ENCODE measurements around the gene MAGED2.
"Not testable (repeated sequence)": the region's sequence is repeated elsewhere in the genome, so short reads cannot be mapped to it uniquely, and the experiment has no call there.

MAGED2 gene

GRCh38 chrX:54841184-54841874 lies 33.8 kb downstream of the MAGED2 start:
- H3K27me3 Mint-ChIP-seq; H3K4me3 Mint-ChIP-seq; H3K9me3 Mint-ChIP-seq (ENCODE audit: low read depth); H3K27ac Mint-ChIP-seq; H3K36me3 Mint-ChIP-seq; H3K4me1 Mint-ChIP-seq (ENCODE audit: low read depth): not testable (repeated sequence)

GRCh38 chrX:54842607-54843006 lies 35.1 kb downstream of the MAGED2 start:
- H3K27me3 Mint-ChIP-seq: no peaks in the 10 kb centered on the region
- no peak overlapping the region for H3K27ac Mint-ChIP-seq
- H3K36me3 Mint-ChIP-seq: no peaks in the 10 kb centered on the region
- no peaks in the 10 kb centered on the region for H3K9me3 Mint-ChIP-seq (ENCODE audit: low read depth)
- no peaks in the 10 kb centered on the region for H3K4me1 Mint-ChIP-seq (ENCODE audit: low read depth)
- H3K4me3 Mint-ChIP-seq: no peak overlapping the region

- no peaks in the 10 kb centered on the region for H3K9me3 Mint-ChIP-seq (ENCODE audit: low read depth)
- no peak overlapping the region for H3K27ac Mint-ChIP-seq
- no peaks in the 10 kb centered on the region for H3K27me3 Mint-ChIP-seq
- no peak overlapping the region for H3K4me3 Mint-ChIP-seq
- no peaks in the 10 kb centered on the region for H3K36me3 Mint-ChIP-seq
- H3K4me1 Mint-ChIP-seq (ENCODE audit: low read depth): no peaks in the 10 kb centered on the region
These were observed 35.5 kb downstream of the MAGED2 start for GRCh38 chrX:54843050-54843449.

DNA sequence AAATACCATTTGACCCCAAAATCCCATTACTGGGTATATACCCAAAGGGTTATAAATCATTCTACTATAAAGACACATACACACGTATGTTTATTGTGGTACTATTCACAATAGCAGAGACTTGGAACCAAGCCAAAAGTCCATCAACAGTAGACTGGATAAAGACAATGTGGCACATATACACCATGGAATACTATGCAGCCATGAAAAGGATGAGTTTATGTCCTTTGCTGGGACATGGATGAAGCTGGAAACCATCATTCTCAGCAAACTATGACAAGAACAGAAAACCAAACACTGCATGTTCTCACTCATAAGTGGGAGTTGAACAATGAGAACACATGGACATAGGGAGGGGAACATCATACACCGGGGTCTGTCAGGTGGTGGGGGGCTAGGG lies 40.2 kb downstream of the MAGED2 start:
- H3K9me3 Mint-ChIP-seq (ENCODE audit: low read depth); H3K4me3 Mint-ChIP-seq; H3K27ac Mint-ChIP-seq; H3K4me1 Mint-ChIP-seq (ENCODE audit: low read depth); H3K36me3 Mint-ChIP-seq; H3K27me3 Mint-ChIP-seq: not testable (repeated sequence)

DNA sequence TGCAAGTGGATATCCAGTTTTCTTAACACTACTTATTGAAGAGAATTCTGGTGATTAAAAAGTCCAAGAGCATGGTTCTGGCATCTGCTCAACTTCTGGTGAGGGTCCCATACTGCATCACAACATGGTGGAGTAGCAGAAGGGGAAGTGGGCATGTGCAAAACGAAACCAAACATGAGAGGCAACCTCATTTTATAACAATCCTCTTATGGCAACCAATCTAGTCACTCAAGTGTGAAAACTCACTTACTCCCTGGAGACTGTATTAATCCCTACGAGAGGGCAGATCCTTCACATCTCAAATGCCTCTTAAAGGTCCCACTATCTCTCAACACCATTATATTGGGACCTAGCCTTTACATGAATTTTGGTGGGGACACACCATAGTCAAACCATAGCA lies 57.7 kb downstream of the MAGED2 start:
- Mint-ChIP-seq H3K4me1 (ENCODE audit: low read depth) (no peaks in the 10 kb centered on the region), H3K27me3 (no peaks in the 10 kb centered on the region), H3K4me3 (no peak overlapping the region), H3K9me3 (ENCODE audit: low read depth) (peaks cover 4% of the 10 kb centered on the region), H3K27ac (no peak overlapping the region), H3K36me3 (no peaks in the 10 kb centered on the region)
